ENCODE data around the gene FASTKD1. TPM values are rescaled to one million over a fixed set of nuclear protein-coding genes. Genes with fewer than 3 reads are reported as not detected.
A peak's percentile ranks its signal among the peaks of the same experiment; 100 is the strongest.

The FASTKD1 gene
- total RNA-seq, 1 experiment from 2014 or later, result 21.1 TPM

- ATAC-seq, result no peak
- no peak for DNase-seq
- Histone ChIP-seq H3K4me2 (ENCODE audit: low read length) (peak overlapping the region; percentile 93), H3K9me3 (ENCODE audit: low read length) (no peaks in the 10 kb centered on the region), H3K4me3 (ENCODE audit: low read length) (peak overlapping the region; percentile 73), H3K4me1 (ENCODE audit: insufficient read depth, low read length) (peaks cover 6% of the 10 kb centered on the region; the same call in 1 of the 2 replicates), H3K9ac (ENCODE audit: low read length) (no peak overlapping the region), H3K79me2 (ENCODE audit: low read length) (peaks cover 39% of the 10 kb centered on the region), H2AFZ (ENCODE audit: low read length) (peak overlapping the region; percentile 94; the same call in 1 of the 2 replicates), H3K27ac (ENCODE audit: low read length) (no peak overlapping the region), H3K9me2 (replicated peaks; ENCODE audit: low read length) (no peaks in the 10 kb centered on the region), H4K20me1 (ENCODE audit: low read length) (no peaks in the 10 kb centered on the region), H3K27me3 (ENCODE audit: low read length) (no peaks in the 10 kb centered on the region), H3K36me3 (ENCODE audit: low read depth, low read length) (no peaks in the 10 kb centered on the region), H3F3A (ENCODE audit: low read length, unreplicated experiment) (no peaks in the 10 kb centered on the region)
- no TSS peak for BruUV-seq (replicated peaks)
- no peak for TF ChIP-seq EZH2phosphoT487 (IDR thresholded peaks at IDR 0.05; ENCODE audit: borderline replicate concordance, low read length)
- TF ChIP-seq CTCF (conservative IDR thresholded peaks at IDR 0.05; ENCODE audit: low read depth, low read length), result no peak
- no peak for TF ChIP-seq EZH2 (IDR thresholded peaks at IDR 0.05; ENCODE audit: low read length, unreplicated experiment)
- intact Hi-C loops (cut with micrococcal nuclease), result no loop called here
- POLR2A ChIA-PET (ENCODE audit: unreplicated experiment), result no interaction called here
- CTCF ChIA-PET, result no interaction called here
Measured at GRCh38 chr2:169573974-169574299, 272 bp upstream of the FASTKD1 start.

- no peaks in the 10 kb centered on the region for H3K9me3 ChIP-seq (ENCODE audit: low read length)
- no peaks in the 10 kb centered on the region for H3K9me2 ChIP-seq (replicated peaks; ENCODE audit: low read length)
- H3K4me2 ChIP-seq (ENCODE audit: low read length), result peak overlapping the region; percentile 93
- no peak for TF ChIP-seq CTCF (conservative IDR thresholded peaks at IDR 0.05; ENCODE audit: low read depth, low read length)
- TF ChIP-seq EZH2 (IDR thresholded peaks at IDR 0.05; ENCODE audit: low read length, unreplicated experiment), result no peak
- no peak for TF ChIP-seq EZH2phosphoT487 (IDR thresholded peaks at IDR 0.05; ENCODE audit: borderline replicate concordance, low read length)
- H3K4me1 ChIP-seq (ENCODE audit: insufficient read depth, low read length), result peaks cover 6% of the 10 kb centered on the region; the same call in 1 of the 2 replicates
- peak overlapping the region; percentile 79 for H3K9ac ChIP-seq (ENCODE audit: low read length)
- H4K20me1 ChIP-seq (ENCODE audit: low read length), result no peaks in the 10 kb centered on the region
- H2AFZ ChIP-seq (ENCODE audit: low read length), result peak overlapping the region; percentile 94
- peaks cover 42% of the 10 kb centered on the region for H3K79me2 ChIP-seq (ENCODE audit: low read length)
- H3K36me3 ChIP-seq (ENCODE audit: low read depth, low read length), result no peaks in the 10 kb centered on the region
- peak overlapping the region; percentile 73 for H3K4me3 ChIP-seq (ENCODE audit: low read length)
- no TSS peak for BruUV-seq (replicated peaks)
- no peaks in the 10 kb centered on the region for H3F3A ChIP-seq (ENCODE audit: low read length, unreplicated experiment)
- H3K27ac ChIP-seq (ENCODE audit: low read length), result no peak overlapping the region
- intact Hi-C loops (cut with micrococcal nuclease), result no loop called here
- ChIA-PET POLR2A (ENCODE audit: unreplicated experiment) (interaction anchor here (0.7 kb wide), 1 partner anchor 12 kb away, joined by 9 read pairs; the partner anchor contains the start of gene PPIG), CTCF (no interaction called here)
- DNase-seq, result peak; percentile 9
- ATAC-seq, result no peak
- H3K27me3 ChIP-seq (ENCODE audit: low read length), result no peaks in the 10 kb centered on the region
Measured at GRCh38 chr2:169572821-169573159, 875 bp downstream of the FASTKD1 start.

GRCh38 chr2:169572189-169572588, 1.5 kb downstream of the FASTKD1 start:
- no peaks in the 10 kb centered on the region for H3F3A ChIP-seq (ENCODE audit: low read length, unreplicated experiment)
- H3K9me2 ChIP-seq (replicated peaks; ENCODE audit: low read length), result no peaks in the 10 kb centered on the region
- intact Hi-C loops (cut with micrococcal nuclease), result no loop called here
- H3K9me3 ChIP-seq (ENCODE audit: low read length), result no peaks in the 10 kb centered on the region
- no peak overlapping the region for H3K27ac ChIP-seq (ENCODE audit: low read length)
- H3K79me2 ChIP-seq (ENCODE audit: low read length), result peaks cover 42% of the 10 kb centered on the region
- CTCF ChIA-PET, result no interaction called here
- no peaks in the 10 kb centered on the region for H3K36me3 ChIP-seq (ENCODE audit: low read depth, low read length)
- TF ChIP-seq EZH2 (IDR thresholded peaks at IDR 0.05; ENCODE audit: low read length, unreplicated experiment), result no peak
- no peak for TF ChIP-seq EZH2phosphoT487 (IDR thresholded peaks at IDR 0.05; ENCODE audit: borderline replicate concordance, low read length)
- no peak for TF ChIP-seq CTCF (conservative IDR thresholded peaks at IDR 0.05; ENCODE audit: low read depth, low read length)
- peak overlapping the region; percentile 93 for H3K4me2 ChIP-seq (ENCODE audit: low read length)
- peak overlapping the region; percentile 73 for H3K4me3 ChIP-seq (ENCODE audit: low read length)
- peaks cover 6% of the 10 kb centered on the region; the same call in 1 of the 2 replicates for H3K4me1 ChIP-seq (ENCODE audit: insufficient read depth, low read length)
- H3K9ac ChIP-seq (ENCODE audit: low read length), result peak overlapping the region; percentile 79; the same call in 1 of the 2 replicates
- no peak overlapping the region for H2AFZ ChIP-seq (ENCODE audit: low read length)
- no TSS peak for BruUV-seq (replicated peaks)
- no peaks in the 10 kb centered on the region for H3K27me3 ChIP-seq (ENCODE audit: low read length)
- POLR2A ChIA-PET (ENCODE audit: unreplicated experiment), result no interaction called here
- no peaks in the 10 kb centered on the region for H4K20me1 ChIP-seq (ENCODE audit: low read length)
- ATAC-seq (no peak), DNase-seq (no peak)

Measured in PC-3 (cell line).